GM18526 (cell line): Measurements from ENCODE around the gene TMBIM6.

Source experiments
- POLR2A ChIP-seq: IDR thresholded peaks from 3 replicates; pipeline ENCODE4 v1.6.1; 2011; ENCODE audit not compliant: insufficient read length; ENCODE audit errors: extremely low read depth

The TMBIM6 gene

GRCh38 chr12:49804821-49805220, 63.5 kb downstream of the TMBIM6 start:
- TF ChIP-seq POLR2A: no peak

GRCh38 chr12:49805409-49805808, 64.1 kb downstream of the TMBIM6 start:
- TF ChIP-seq POLR2A: no peak

GRCh38 chr12:49806321-49806813, 65.0 kb downstream of the TMBIM6 start:
- TF ChIP-seq POLR2A: no peak

GRCh38 chr12:49806877-49807276, 65.5 kb downstream of the TMBIM6 start:
- no peak for TF ChIP-seq POLR2A

GRCh38 chr12:49807991-49808580, 66.7 kb downstream of the TMBIM6 start:
- no peak for TF ChIP-seq POLR2A

- TF ChIP-seq POLR2A: no peak
Measured at GRCh38 chr12:49808686-49809380, 67.5 kb downstream of the TMBIM6 start.

- no peak for TF ChIP-seq POLR2A
Measured at GRCh38 chr12:49809381-49809905, 68.1 kb downstream of the TMBIM6 start.

- no peak for TF ChIP-seq POLR2A
Measured at GRCh38 chr12:49809906-49810389, 68.6 kb downstream of the TMBIM6 start.

- TF ChIP-seq POLR2A: no peak
Measured at GRCh38 chr12:49811136-49811535, 69.8 kb downstream of the TMBIM6 start.

- TF ChIP-seq POLR2A: no peak
Measured at GRCh38 chr12:49811961-49812401, 70.6 kb downstream of the TMBIM6 start.

GRCh38 chr12:49813131-49813530, 71.8 kb downstream of the TMBIM6 start:
- no peak for TF ChIP-seq POLR2A
